ENCODE measurements around the gene SQSTM1. TPM values are rescaled to one million over a fixed set of nuclear protein-coding genes. Genes with fewer than 3 reads are reported as not detected.
A peak's percentile ranks its signal among the peaks of the same experiment; 100 is the strongest.

SQSTM1 gene
- total and polyA plus RNA-seq, 2 donors (not counting 1 experiment from before 2014, with no cell fraction given) = 72.2 to 400 TPM

GRCh38 chr5:179840766-179841165 lies 20.1 kb downstream of the SQSTM1 start:
- ATAC-seq (ENCODE audit: low read depth) (no peak), DNase-seq (no peak)
- H3K4me2 ChIP-seq (replicated peaks; ENCODE audit: low read depth, low read length, poor library complexity, severe bottlenecking) = no peak overlapping the region
- POLR2A ChIA-PET = interaction anchor here (1.0 kb wide), 1 partner anchor 18 kb away, joined by 3 read pairs; the partner anchor contains the start of gene MRNIP
- H3K79me2 ChIP-seq (ENCODE audit: control insufficient read depth, insufficient read depth, low read length) = no peaks in the 10 kb centered on the region
- intact Hi-C loops (cut with micrococcal nuclease) = no loop called here
- 94% methylated on average over 17 of the region's 17 CpGs for WGBS (ENCODE audit: insufficient coverage)
- H3K9me3 ChIP-seq (ENCODE audit: control extremely low read depth in 1 of 3, control insufficient read depth in 2 of 3, insufficient read depth in 1 of 3, low read length in 2 of 3) = peaks cover 0 to 15% (median 0%) of the 10 kb centered on the region in 3 donors
- H3K9me3 Mint-ChIP-seq (ENCODE audit: insufficient read depth) = peaks cover 3% of the 10 kb centered on the region
- peaks cover 0 to 52% of the 10 kb centered on the region in 2 experiments for H3K36me3 ChIP-seq (replicated peaks in 1 of 2; ENCODE audit: control extremely low read depth in 1 of 2, control insufficient read depth in 1 of 2, extremely low read depth in 1 of 2, insufficient read depth in 2 of 2, low read length in 1 of 2)
- H3K27me3 ChIP-seq (replicated peaks in 1 of 4; ENCODE audit: control extremely low read depth in 1 of 4, control insufficient read depth in 3 of 4, insufficient read depth in 4 of 4, low read length in 3 of 4) = no peaks in the 10 kb centered on the region
- H3K27ac Mint-ChIP-seq = peak overlapping the region; percentile 15
- H3K4me3 ChIP-seq (ENCODE audit: control extremely low read depth in 1 of 5, extremely low read depth in 1 of 5, insufficient read depth in 1 of 5, low read depth in 2 of 5, low read length in 4 of 5) = no peak overlapping the region
- no peak overlapping the region for H3K27ac ChIP-seq (ENCODE audit: low read length in 2 of 2)
- H3K4me3 Mint-ChIP-seq = no peak overlapping the region
- H3K4me1 Mint-ChIP-seq = peaks cover 7% of the 10 kb centered on the region
- CTCF ChIA-PET = no interaction called here
- no peak overlapping the region for H2AFZ ChIP-seq (ENCODE audit: insufficient read depth, low read depth, low read length, poor library complexity, severe bottlenecking)
- no peak overlapping the region for H3K9ac ChIP-seq (ENCODE audit: low read length)
- TF ChIP-seq EZH2 (IDR thresholded peaks at IDR 0.05; ENCODE audit: borderline replicate concordance, insufficient read depth, low read depth, low read length, poor library complexity, severe bottlenecking) (no peak), CTCF (IDR thresholded peaks at IDR 0.05) (no peak)
- H3K27me3 Mint-ChIP-seq = no peaks in the 10 kb centered on the region
- H4K20me1 ChIP-seq (ENCODE audit: control insufficient read depth, insufficient read depth, low read length, poor library complexity, severe bottlenecking) = peaks cover 19% of the 10 kb centered on the region
- peaks cover 3 to 8% of the 10 kb centered on the region in 2 donors for H3K4me1 ChIP-seq (ENCODE audit: control insufficient read depth in 2 of 2, insufficient read depth in 2 of 2, low read length in 2 of 2)

- no peak overlapping the region for H3K4me2 ChIP-seq (replicated peaks; ENCODE audit: low read depth, low read length, poor library complexity, severe bottlenecking)
- peaks cover 0 to 16% (median 0%) of the 10 kb centered on the region in 3 donors for H3K9me3 ChIP-seq (ENCODE audit: control extremely low read depth in 1 of 3, control insufficient read depth in 2 of 3, insufficient read depth in 1 of 3, low read length in 2 of 3)
- H2AFZ ChIP-seq (ENCODE audit: insufficient read depth, low read depth, low read length, poor library complexity, severe bottlenecking) = no peak overlapping the region
- DNase-seq = no peak
- H3K4me3 Mint-ChIP-seq = no peak overlapping the region
- 97% methylated on average over 9 of the region's 9 CpGs for WGBS (ENCODE audit: insufficient coverage)
- ChIA-PET CTCF (no interaction called here), POLR2A (no interaction called here)
- no peak overlapping the region for H3K27ac ChIP-seq (ENCODE audit: low read length in 2 of 2)
- intact Hi-C loops (cut with micrococcal nuclease) = no loop called here
- H3K27me3 Mint-ChIP-seq = no peaks in the 10 kb centered on the region
- ATAC-seq (ENCODE audit: low read depth) = no peak
- no peak overlapping the region for H3K9ac ChIP-seq (ENCODE audit: low read length)
- no peak overlapping the region for H3K4me3 ChIP-seq (ENCODE audit: control extremely low read depth in 1 of 5, extremely low read depth in 1 of 5, insufficient read depth in 1 of 5, low read depth in 2 of 5, low read length in 4 of 5)
- H4K20me1 ChIP-seq (ENCODE audit: control insufficient read depth, insufficient read depth, low read length, poor library complexity, severe bottlenecking) = peaks cover 12% of the 10 kb centered on the region
- H3K27me3 ChIP-seq (replicated peaks in 1 of 4; ENCODE audit: control extremely low read depth in 1 of 4, control insufficient read depth in 3 of 4, insufficient read depth in 4 of 4, low read length in 3 of 4) = no peaks in the 10 kb centered on the region
- H3K79me2 ChIP-seq (ENCODE audit: control insufficient read depth, insufficient read depth, low read length) = peaks cover 2% of the 10 kb centered on the region
- peaks cover 0 to 52% of the 10 kb centered on the region in 2 experiments for H3K36me3 ChIP-seq (replicated peaks in 1 of 2; ENCODE audit: control extremely low read depth in 1 of 2, control insufficient read depth in 1 of 2, extremely low read depth in 1 of 2, insufficient read depth in 2 of 2, low read length in 1 of 2)
- peaks cover 3% of the 10 kb centered on the region for H3K9me3 Mint-ChIP-seq (ENCODE audit: insufficient read depth)
- no peak for TF ChIP-seq EZH2 (IDR thresholded peaks at IDR 0.05; ENCODE audit: borderline replicate concordance, insufficient read depth, low read depth, low read length, poor library complexity, severe bottlenecking)
- no peak for TF ChIP-seq CTCF (IDR thresholded peaks at IDR 0.05)
- H3K4me1 ChIP-seq (ENCODE audit: control insufficient read depth in 2 of 2, insufficient read depth in 2 of 2, low read length in 2 of 2) = peaks cover 0 to 4% of the 10 kb centered on the region in 2 donors
- peaks cover 3% of the 10 kb centered on the region for H3K4me1 Mint-ChIP-seq
- no peak overlapping the region for H3K27ac Mint-ChIP-seq
These were observed 20.9 kb downstream of the SQSTM1 start for GRCh38 chr5:179841621-179842020.

Measured in B cell (primary cell).